Stimulated activated CD4-positive, alpha-beta T cell treated with anti-CD3 and anti-CD28 coated beads, Interleukin-4, amount 100 ng/mL, for 48 hours (primary cell): ENCODE results near the gene PARD3B.

Experiments
- DNase-seq, 2 donors: peaks; one replicate each; pipeline ENCODE4 v3.0.0-alpha.2; 2020; ENCODE audit warnings: low read depth in 2 of 2

Gene PARD3B

DNA sequence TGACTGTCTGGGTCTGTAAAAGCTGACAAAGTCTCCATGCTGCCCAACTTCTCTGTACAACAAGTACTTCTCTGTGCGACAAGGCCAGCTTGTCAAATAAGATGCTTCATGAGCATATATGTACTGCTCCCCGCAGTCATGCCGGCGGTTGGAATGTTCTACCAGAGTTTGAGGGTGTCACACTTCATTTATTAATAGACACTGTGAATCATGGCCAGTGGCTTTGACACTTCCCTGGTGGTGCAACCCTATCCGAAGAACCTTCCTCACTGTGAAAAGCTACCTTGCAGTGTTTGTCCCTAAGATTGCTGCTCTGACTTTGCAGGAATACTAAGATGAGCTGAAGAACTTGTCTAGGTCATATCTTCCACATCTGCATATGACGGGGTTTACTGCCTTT is 1016.2 kb downstream of the PARD3B start:
- DNase-seq, result no peak

DNA sequence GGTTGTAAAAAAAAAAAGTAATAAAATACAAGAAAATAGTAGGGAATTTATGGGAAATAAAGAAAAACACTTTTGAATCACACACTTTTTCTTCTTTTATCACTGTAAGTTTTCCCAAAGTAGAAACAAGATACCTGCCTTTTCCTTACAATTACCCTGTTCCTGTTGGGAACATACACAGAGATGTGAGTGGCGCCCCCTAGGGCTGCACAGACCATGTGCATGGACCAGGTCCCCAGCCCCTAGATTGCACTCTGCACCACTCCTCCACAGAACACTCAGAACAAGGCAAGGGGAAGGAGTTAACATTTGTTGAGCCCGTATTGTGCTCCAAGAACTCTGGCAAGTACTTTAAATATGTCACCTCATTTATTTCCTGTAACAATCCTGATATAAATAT is 1018.4 kb downstream of the PARD3B start:
- peak; percentile 25 to 49 for DNase-seq

DNA sequence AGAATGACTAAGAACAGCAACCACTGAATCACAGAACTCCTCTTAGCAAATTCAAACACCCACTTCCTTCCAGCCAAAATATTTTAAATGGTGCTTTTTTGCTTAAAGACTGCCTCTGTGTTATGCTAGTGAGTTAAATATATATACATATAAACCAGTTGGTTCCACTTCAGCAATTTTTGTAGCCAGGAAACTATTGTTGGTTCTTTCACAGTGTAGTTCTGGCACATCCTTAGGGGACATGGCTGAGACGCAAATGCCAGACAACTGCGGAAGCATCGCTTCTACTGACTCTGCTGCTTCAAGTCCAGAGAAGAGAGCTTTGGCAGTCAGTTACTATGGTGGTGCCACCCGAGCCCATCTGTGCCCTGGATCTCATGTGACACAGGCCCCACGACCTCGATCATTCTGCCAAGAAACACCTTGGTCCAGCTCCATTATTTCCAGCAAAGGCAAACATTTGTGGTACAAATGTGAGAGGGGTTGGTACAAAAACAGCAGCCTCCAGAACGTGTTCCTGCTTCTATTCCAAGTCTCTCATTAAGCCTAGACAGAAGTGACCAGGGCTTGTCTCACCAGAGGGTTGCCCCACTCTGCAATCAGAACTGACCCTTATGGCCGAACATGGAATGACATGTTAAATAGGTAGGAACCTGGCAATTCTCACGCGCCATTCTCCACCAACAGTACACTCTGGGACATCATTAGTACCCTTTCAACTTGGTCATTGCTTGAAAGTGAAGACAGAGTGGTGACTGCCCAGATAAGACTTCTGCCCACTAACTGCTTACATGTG is 1019.3 kb downstream of the PARD3B start:
- no peak for DNase-seq

DNA sequence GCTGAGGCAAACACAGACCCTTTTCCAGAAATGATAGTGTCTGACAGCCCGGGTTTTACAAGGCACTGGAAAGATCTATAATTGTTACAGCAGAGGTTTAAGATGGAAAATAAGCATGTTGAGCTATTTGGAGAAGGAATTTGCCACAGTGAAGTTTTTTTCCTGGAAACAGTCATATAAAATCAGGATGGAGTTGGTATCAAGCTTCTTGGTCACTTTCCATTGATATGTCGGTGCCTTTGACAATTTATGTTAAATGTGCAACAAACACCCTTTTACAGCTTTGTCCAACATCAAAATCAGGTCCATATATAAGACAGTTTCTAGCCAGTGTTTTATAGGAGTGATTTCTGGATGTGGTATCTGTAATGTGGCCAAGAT is 1019.9 kb downstream of the PARD3B start:
- no peak for DNase-seq

DNA sequence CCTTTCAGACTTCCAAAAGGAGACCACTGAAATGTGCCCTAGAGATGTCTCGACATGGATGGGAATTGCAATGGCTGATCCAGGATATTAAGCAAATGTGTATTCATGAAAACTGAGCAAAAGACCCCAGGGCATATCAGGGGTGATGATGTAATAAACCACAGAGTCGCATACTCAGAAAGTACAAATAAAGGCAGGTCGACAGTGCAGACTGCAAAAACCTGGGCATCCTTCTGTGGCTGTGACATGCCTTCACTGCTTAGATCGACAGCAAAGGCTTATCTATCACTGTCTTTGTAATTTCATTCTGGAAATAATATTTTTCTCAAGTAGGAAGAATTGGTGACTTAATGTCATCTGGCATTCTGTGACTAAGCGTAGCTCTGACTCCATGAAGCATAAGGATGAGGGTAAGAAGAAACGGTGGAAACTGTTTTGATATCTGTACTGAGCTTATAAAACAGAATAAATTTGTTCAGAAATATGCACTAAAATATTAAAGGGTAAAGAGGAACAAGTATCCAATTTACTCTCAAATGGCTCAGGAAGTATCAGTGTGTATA is 1021.4 kb downstream of the PARD3B start:
- no peak for DNase-seq

DNA sequence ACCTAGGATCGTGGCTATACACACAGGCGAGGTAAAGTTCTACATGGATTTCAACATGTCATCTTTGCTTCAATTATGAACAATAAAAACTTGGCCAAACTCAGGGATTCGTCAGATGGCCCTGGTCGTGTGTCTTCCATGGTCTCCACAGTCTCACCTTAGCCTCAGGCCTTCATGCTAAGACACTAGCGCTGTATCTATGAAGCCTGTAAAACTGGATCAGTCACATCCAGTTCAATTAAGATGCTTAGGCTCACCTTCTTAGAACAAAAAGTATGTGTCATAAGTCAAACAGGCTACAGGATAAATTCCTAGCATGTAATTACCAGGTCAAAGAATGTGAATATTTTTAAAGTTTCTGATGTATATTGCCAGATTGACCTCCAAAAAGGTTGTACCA is 1023.3 kb downstream of the PARD3B start:
- DNase-seq, result no peak

DNA sequence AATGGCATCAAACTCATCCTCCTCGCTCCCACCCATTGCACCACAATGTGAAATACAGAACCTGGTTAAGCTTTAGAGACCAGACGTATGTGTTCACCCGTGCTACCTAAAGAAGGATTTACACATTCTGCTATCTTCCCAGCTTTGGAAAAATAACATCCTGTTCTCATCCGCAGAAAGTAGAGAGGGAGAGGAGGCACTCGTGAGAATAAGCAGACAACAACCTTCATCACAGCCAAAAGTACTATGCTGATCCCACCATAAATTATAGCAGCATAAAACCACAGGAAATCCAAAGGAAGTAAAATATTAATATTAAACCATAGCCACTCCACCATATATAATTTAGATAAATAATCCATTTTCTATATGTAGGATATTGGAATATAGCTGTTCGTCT is 1025.4 kb downstream of the PARD3B start:
- DNase-seq, result no peak

DNA sequence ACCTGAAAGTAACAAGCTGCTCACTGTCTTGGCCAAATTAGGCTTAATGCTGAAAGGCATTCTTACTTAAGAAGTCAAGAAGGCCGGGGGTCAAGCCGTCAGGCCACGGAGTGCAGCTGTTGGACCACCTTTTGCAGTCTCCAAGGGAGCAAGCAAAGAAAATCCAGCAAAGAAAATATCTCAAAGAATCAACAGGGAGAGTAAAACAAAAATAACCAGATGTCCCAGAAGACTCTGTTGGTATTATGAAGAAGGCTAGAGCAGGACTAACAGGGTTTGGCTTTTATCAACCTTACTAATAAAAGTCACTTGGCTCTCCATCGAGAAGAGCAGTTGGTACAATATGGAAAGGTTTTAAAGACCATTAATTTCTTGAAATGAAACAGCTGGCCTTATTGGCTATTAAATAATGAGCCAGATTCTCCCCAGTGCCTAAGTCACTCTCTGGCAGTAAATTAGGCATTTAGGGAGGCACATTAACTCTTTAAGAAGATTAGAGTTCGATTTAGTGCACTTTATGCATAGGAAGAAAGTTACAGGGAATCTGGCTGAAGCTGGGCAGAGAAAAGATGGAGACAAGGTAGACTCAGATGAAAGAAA is 1026.2 kb downstream of the PARD3B start:
- no peak for DNase-seq

DNA sequence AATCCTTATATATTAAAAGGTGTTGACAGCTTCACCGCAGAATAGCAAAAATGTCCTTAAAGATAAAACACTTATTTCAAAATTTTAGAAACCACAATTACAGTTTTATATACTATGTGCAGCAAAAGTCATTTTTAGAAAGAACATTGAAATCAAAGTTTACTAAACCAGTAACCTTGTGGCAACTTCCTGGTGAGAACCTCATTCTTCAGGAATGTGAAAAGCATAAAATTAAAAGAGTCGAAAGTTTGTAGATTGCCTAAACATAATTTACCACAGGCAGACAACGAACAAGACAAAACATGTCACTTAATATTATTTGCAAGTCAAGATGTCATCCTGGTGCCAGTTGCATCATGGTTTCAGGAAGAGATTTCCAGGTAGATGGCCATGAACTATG is 1028.7 kb downstream of the PARD3B start:
- no peak for DNase-seq

DNA sequence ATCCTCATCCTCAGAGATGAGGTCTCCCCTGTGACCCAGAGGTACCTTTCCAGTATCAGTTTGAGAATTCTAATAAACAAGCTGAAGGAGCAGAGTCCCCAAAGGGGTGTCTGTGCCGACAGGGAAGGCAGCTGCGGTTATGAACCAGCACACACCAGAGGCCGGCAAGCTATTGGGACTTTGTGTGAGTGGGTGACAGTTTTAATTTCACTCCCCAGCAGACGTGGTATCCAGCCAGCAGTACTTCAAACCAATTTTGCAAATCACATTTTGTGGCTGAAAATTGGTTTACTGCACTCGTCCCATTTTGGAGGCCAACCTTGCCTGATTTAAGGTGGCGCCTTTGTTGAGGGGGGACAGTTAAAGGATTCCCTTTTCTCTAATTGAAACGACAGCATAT is 1034.1 kb downstream of the PARD3B start:
- no peak for DNase-seq

DNA sequence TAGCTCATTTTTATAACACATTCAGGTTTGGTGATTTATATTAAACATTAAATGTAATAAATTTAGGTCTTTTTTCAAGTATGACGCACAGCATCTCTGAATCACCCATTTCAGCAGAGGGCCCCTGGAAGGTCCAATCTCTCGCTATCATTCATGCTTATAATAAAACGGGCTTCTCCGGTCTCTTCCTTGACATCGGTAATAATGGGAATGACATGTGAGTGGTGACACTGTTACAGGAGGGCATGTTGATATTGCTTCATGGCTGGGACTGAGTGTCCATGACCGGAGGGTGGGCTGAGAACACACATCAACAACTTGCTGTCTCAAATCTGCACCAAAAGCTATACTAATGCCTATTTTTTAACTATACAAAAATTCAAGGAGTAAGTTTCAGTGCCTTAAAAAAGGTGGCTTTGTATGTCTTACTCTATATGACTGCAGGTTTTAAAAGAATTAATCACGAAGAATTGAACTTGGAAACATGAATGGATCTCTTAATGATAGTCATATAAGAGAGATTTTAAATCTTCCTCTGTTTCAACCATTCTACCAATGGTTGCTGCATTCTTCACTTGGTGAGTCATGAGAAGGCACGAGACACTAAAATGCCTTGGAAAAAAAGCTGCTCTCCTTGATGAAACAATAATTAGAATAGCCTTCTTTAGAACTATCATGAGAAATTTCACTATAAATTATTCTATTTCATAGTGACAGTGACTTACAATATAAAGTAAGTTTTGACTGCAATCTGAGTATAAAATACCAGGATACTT is 1035.1 kb downstream of the PARD3B start:
- DNase-seq, result no peak

DNA sequence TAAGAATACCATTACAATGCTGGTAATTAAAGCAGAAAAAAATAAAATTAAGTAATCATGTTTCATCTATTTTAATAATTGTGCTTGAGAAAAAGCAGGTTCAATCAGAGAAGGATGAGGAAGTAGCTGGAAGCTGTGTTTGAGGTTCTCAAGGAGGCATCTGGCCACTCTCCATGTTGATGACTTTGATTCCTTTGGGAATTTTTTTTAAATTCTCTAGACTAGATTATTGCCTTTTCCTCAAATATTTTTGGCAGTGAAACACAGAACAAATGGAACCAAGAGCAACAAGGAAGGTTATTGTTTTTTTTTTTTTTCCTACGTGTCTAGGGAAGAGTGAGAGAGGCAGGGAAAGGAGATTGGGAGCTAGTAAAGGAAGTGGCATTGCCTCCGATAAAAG is 1037.1 kb downstream of the PARD3B start:
- no peak for DNase-seq

DNA sequence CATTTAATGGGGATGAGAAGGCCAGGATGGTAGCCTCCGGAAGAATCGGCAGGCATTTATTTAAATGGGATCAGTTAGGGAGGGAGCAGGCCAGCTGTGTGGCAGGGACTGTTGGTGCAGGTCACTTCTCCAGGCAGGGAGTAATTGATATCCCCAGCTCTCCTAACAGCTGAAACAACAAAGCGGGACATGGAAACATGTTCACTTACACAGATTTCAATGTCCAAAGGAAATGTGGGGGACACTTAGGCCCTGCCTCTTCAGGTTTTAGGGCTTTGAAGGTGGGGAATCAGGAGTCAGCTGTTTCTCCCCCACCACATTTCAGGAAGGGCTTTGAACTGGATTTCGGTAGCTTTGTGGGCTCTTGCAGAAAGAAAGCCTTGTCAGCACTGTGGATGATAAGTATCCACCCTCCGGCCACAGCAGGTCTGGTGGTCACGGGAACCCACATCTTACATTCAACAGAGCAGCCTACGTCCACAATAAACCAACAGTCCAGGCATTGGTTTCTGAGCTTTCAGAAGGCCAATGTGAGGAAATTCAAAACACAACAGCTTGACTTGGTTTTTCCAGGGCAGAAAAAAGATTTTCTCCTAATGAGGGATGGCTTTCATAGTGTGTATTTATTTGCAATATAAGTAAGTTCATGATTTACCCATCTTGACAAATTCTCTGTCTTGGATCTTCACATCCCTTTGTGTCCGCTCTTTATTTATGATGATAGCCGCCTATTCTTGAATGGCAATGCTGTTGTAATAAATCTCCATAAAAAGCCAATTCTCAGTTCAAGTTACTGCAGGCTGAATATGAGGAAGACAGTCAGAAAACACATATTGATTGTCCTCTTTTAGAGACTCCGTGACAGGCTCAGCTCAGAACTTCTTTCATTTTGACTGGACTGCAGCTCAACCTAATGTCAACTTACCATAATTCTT is 1040.4 kb downstream of the PARD3B start:
- DNase-seq, result no peak

DNA sequence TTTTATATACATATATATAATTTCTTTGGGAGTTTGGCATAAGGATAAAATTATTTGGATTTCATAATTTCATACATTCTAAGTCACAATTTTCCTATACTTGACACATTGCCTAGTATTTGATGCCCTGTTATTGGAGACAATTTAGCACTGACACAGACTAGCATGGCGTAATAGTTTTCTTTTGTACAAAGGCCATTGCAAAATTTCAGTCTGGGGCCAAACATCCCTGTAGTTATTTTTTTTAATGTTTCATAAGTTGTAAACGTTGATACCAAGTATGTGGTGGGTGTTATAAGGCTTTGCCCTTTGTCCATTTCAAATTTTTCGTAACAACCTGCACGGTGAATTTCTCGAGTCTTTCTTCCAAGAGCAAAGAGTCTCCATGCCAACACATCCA is 1041.4 kb downstream of the PARD3B start:
- DNase-seq, result no peak

DNA sequence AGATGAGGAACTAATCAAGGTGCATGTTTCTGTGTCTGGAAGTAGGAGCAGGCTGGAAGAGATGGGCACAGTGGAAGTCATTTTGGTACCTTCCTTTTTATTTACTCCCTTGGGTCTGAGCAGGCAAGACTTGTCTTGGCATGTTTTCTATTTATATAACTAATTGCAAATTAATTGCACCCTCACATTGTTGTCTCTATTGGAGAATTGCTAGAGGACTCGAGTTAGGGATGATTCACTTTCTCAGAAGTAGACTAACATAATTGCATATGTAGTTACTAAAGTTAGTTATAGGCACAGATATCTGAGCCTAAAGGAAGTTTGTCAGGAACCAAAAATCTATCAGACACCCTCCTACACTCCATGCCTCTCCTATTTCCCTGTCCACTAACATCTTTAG is 1044.2 kb downstream of the PARD3B start:
- DNase-seq, result no peak

DNA sequence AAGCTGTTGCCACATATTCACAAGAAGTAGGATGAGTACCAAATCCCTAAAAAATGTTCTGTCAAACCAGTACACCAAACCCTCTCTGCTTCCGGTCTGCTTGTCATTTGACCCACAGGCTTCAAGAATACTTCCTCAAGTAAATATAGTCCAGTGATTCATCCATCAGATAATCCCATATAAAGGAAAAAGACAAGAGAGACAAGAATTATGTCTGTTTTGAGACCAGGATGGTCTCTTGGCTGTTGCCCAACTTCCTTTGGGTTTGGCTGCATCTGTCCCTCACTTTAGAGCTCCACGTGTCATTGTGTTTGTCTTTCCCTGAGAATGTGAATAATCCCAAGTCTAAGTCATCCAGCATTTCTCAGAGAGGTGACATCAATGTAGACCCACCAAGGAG is 1045.5 kb downstream of the PARD3B start:
- DNase-seq, result no peak

DNA sequence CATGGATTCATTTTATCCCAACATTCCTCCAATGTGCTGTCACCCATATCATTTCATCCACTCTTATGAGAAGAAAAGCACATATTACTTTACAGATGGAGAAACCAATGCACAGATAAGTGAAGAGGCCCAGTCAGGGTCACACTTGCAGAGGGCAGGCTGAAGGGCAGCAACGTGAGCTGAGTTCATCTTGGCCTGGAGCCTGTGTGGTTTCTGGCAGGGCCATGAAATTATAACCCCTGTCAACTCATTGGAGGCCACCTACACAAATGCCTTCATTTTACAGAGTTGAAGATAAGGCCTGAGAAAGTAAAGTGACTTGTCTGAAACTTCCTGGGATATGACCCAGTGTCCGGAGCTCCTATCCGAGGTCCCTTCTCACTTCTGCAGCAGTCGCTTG is 1048.6 kb downstream of the PARD3B start:
- DNase-seq, result no peak

DNA sequence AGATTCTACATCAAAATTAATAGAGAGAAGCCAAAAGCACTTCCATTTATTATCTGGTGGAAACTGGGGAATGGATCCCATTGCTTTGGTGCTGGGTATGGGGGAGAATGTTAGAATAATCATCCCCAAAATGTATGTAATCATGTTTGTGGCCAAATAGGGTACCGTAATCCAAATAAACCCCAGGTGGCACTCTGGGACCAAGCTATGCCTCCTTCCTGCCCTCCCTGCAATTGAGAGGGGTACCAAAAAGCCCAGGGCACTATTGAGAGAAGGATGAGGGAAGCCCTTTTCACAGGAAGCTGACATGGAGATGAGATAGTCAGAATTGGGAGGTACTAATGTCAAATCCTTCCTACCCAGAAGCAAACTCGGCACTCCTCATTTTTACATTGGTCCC is 1051.3 kb downstream of the PARD3B start:
- no peak for DNase-seq

DNA sequence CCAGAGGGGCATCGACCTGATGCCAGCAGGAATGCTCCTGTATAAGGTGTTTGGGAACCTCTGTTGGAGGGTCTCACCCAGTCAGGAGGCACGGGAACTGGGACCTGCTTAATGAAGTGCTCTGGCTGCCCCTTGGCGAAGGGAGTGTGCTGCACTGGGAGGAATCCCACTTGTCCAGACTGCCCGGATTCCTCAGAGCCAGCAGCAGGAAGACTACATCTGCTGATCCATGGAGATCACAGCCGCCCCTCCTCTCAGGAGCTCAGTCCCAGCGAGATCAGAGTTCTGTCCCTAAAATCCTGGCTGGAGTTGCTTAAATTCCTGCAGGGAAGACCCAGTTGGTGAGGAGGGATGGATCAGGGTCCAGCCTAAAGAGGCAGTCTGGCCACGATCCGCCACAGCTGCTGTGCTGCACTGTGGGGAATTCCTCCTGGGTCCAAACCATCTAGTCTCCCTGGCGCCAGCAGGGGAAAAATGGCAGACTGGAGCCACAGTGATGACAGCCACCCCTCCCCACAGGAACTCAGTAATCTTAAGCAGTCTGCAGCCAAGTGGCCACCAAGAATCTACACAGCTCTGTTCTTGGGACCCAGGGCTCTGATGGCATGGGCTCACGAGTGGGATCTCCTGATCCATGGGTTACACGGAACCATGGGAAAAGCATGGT is 1060.5 kb downstream of the PARD3B start:
- no peak for DNase-seq

DNA sequence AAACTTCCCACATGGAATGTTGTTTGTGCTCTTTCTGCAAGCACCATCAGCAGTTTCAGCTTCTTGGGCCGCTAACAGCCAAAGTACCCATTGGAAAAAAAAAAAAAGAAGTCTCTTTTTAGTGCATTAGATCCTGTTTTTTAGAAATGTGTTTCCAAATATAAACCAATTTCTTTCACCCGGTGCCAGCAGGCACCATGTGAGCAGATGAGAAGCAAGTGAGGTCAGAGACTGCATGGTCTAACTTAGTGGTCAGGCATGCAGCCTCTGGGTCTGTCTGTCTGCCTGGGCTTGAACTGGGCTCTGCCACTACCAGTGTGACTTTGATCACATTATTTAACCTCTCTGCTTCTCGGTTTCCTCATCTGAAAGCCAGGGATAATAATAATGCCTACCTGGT is 1061.9 kb downstream of the PARD3B start:
- no peak for DNase-seq

DNA sequence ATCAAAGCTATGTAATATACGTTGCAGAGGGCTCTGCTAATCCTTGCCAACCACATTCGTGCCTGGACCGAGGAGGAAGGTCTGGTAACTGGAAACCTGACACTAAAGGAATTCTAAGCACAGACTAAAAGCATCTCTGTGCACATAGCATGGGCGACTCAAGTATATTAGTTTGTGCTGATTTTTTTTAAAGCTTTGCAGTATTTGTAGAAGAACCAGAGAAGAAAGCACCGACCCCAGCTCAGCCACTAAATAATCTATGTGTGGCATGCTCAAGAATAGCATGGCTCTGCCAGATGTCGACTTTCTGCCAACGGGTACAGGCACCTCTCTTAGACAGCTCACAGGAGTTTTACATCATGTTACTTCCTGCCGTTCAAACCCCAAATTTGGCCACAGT is 1063.8 kb downstream of the PARD3B start:
- no peak for DNase-seq
